Testis (tissue), 3 donors: ENCODE measurements around the gene ARHGEF37. TPM values are rescaled to one million over a fixed set of nuclear protein-coding genes. Genes with fewer than 3 reads are reported as not detected.

Experiments
- DNase-seq: peaks from one replicate; pipeline ENCODE4 v3.0.0-alpha.2; 2019
- H3K27ac ChIP-seq, 2 donors: fragments of 200-600 bp; sonication (generic); one replicate each; pipeline ENCODE4 v1.5.1; 2019
- H3K27me3 ChIP-seq: fragments of 200-600 bp; sonication (generic); one replicate; pipeline ENCODE4 v1.5.1; 2019
- H3K36me3 ChIP-seq: fragments of 200-600 bp; sonication (generic); one replicate; pipeline ENCODE4 v1.5.1; 2017; ENCODE audit warnings: low read depth; ENCODE audit errors: missing control alignments
- H3K4me1 ChIP-seq: fragments of 200-600 bp; sonication (generic); one replicate; pipeline ENCODE4 v1.5.1; 2019
- H3K4me3 ChIP-seq, 2 donors: fragments of 200-600 bp; sonication (generic); one replicate each; pipeline ENCODE4 v1.5.1; 2017 to 2019
- H3K9me3 ChIP-seq: fragments of 200-600 bp; sonication (generic); one replicate; pipeline ENCODE4 v1.5.1; 2017
- CTCF ChIP-seq, 3 experiments: fragments of 450-650 bp in 2 of 3; fragments of 200-600 bp in 1 of 3; sonication (generic) in 1 of 3; IDR thresholded peaks; one replicate each; pipeline ENCODE4 v1.5.1; 2016 to 2019; ENCODE audit warnings: antibody characterized with exemption in 3 of 3, mild to moderate bottlenecking in 2 of 3, moderate library complexity in 1 of 3
- POLR2A ChIP-seq: fragments of 450-650 bp; IDR thresholded peaks from one replicate; pipeline ENCODE4 v1.6.1; 2017; ENCODE audit warnings: antibody characterized with exemption, mild to moderate bottlenecking, moderate library complexity
- WGBS, 2 donors: methylation state at CpG; one replicate each; pipeline ENCODE4 v1.1.5; 2018; 5-methylcytosine and 5-hydroxymethylcytosine counted together
- intact Hi-C: fragments of 100-400 bp; cut with DNase I; formaldehyde crosslinking; loops from one replicate; pipeline ENCODE4 v1.15.1; 2023; ENCODE audit warnings: low total_unique reads
- polyA plus RNA-seq: library from polyadenylated mRNA; stranded (reverse); fragments of 350-450 nt; fragmentation: Illumina TruSeq; extraction: RNeasy Lipid Tissue Mini Kit (QIAGEN cat#74804); gene quantifications from one replicate; pipeline ENCODE4 v1.2.3, GENCODE V29; 2014; ENCODE audit warnings: low read depth, low replicate concordance; ENCODE audit not compliant: insufficient read depth
- total RNA-seq, 2 donors: library from RNA; depleted of rRNA; stranded (reverse); fragments of >200 nt; gene quantifications; one replicate each; pipeline ENCODE4 v1.2.3, GENCODE V29; 2016

The ARHGEF37 gene
- total and polyA plus RNA-seq, 3 donors from 2014 or later: 12.9 to 17.8 (median 13.4) TPM

DNA sequence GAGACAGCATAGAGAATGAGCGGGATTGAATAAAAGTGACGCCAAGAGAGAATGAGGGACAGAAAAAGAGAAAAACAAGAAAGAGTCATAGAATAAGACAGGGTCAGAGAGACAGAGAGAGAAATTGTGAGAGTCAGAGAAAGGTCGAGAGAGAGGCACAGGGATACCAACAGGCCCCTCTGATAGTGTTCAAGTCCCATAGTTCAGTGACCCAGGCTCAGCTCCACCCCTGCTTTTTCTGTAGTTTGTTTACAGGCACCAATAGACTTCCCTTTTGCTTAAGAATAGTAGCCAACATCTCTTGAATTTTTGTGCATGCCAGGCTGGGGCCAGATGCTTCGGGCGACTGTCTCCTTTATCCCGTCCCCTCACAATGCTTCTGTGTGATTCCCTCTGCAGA, 62.5 kb downstream of the ARHGEF37 start:
- Histone ChIP-seq H3K27me3 (no peaks in the 10 kb centered on the region), H3K36me3 (no peaks in the 10 kb centered on the region), H3K9me3 (no peaks in the 10 kb centered on the region), H3K4me3 (no peak overlapping the region), H3K4me1 (no peaks in the 10 kb centered on the region), H3K27ac (no peak overlapping the region)
- DNase-seq: no peak
- intact Hi-C loops: no loop called here
- TF ChIP-seq POLR2A: no peak
- TF ChIP-seq CTCF (IDR thresholded peaks at IDR 0.05): no peak
- 80 to 81% methylated on average over 6 of the region's 6 CpGs for WGBS, 2 donors

DNA sequence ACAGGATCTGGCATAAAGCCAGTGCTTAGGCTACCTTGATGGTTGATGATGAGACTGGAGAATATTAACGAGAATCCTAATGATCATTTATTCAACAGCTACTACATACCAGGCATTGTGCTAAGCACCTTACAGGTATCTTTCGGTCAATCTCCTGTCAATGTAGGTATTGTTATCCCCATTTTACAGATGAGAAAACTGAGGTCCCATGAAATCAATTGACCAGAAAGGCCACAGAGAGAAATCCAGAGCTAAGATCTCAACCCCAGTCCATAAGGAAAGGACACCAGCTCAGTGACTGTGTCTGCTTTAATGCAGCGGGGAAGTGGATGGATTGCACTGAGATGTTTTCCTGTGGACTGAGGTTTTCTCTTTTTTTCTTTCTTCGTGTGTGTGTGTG, 63.3 kb downstream of the ARHGEF37 start:
- intact Hi-C loops: no loop called here
- Histone ChIP-seq H3K9me3 (no peaks in the 10 kb centered on the region), H3K36me3 (no peaks in the 10 kb centered on the region), H3K4me1 (no peaks in the 10 kb centered on the region), H3K27me3 (no peaks in the 10 kb centered on the region), H3K4me3 (no peak overlapping the region), H3K27ac (no peak overlapping the region)
- DNase-seq: no peak
- TF ChIP-seq CTCF (IDR thresholded peaks at IDR 0.05): no peak
- TF ChIP-seq POLR2A: no peak
- WGBS, 2 donors: 77 to 84% methylated on average over 4 of the region's 4 CpGs

GRCh38 chr5:149645236-149645635, 63.9 kb downstream of the ARHGEF37 start:
- intact Hi-C loops: no loop called here
- no peak for TF ChIP-seq CTCF (IDR thresholded peaks at IDR 0.05)
- TF ChIP-seq POLR2A: no peak

GRCh38 chr5:149645725-149646124, 64.4 kb downstream of the ARHGEF37 start:
- Histone ChIP-seq H3K36me3 (no peaks in the 10 kb centered on the region), H3K27me3 (no peaks in the 10 kb centered on the region), H3K4me3 (no peak overlapping the region), H3K4me1 (no peaks in the 10 kb centered on the region), H3K27ac (no peak overlapping the region), H3K9me3 (no peaks in the 10 kb centered on the region)
- no peak for TF ChIP-seq POLR2A
- no peak for TF ChIP-seq CTCF (IDR thresholded peaks at IDR 0.05)
- intact Hi-C loops: no loop called here
- WGBS, 2 donors: 52 to 60% methylated on average over 5 of the region's 5 CpGs
- no peak for DNase-seq

More at GRCh38 chr5:149645236-149645635, 63.9 kb downstream of the ARHGEF37 start:
- Histone ChIP-seq H3K9me3 (no peaks in the 10 kb centered on the region), H3K36me3 (no peaks in the 10 kb centered on the region), H3K27ac (no peak overlapping the region), H3K4me3 (no peak overlapping the region), H3K27me3 (no peaks in the 10 kb centered on the region), H3K4me1 (no peaks in the 10 kb centered on the region)
- WGBS, 2 donors: 77 to 81% methylated on average over 9 of the region's 9 CpGs
- no peak for DNase-seq

GRCh38 chr5:149646564-149646963, 65.3 kb downstream of the ARHGEF37 start:
- Histone ChIP-seq H3K27ac (no peak overlapping the region), H3K36me3 (no peaks in the 10 kb centered on the region), H3K4me1 (no peaks in the 10 kb centered on the region), H3K27me3 (no peaks in the 10 kb centered on the region), H3K9me3 (no peaks in the 10 kb centered on the region), H3K4me3 (no peak overlapping the region)
- intact Hi-C loops: no loop called here
- whole genome bisulfite sequencing, 2 donors: 73 to 79% methylated on average over 9 of the region's 9 CpGs
- no peak for DNase-seq
- TF ChIP-seq CTCF (IDR thresholded peaks at IDR 0.05): no peak
- TF ChIP-seq POLR2A: no peak
